ENCODE results near the gene MSRB1.

DNA sequence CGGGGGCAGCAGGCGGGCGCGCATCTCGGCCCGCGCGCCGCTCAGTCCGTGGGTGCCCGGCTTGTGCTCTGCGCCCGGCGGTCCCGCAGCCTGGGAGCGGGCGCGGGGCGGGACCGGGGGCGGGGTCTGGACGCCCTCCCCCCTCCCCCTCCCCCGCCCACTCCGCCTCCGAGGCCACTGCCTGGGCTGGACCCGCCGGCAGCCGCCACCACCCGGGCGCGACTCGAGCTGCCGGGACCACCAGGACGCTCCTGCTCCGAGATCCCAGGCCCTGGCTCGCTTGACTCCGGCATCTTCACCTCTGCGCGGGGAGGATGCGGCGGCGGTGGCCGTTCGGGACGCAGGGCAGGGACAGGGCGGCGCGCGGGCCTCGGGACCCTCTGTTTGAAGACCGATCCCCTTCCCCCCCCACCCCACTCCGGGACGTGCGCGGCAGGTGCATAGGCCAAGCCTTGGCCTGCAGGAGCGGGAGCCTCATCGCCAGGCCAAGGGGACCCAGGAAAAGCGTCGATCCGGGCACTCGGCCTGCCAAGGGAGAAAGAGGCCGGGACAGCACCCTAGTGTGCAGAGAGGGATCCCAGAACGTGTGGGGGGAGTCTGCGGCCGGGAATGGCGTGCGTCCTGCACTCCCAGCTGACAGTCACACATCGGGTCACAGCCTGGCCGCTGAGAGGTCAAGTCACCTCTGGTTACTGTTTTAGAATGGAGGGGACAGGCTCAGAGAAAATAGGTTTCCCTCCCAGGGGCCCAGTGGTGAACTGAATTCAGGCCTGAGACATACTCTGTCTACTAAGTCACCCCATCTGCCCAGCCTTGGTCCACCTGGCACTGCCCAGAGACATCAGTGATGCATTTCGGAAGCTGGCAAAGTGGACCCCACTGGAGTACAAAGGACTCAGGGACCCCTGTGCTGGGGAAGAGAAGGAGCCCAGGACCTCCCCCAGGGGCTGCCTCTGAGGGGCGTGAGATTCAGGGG lies 24.4 kb downstream of the MSRB1 start, which contains the start of gene HS3ST6:
- TF ChIP-seq, protein P1, sequence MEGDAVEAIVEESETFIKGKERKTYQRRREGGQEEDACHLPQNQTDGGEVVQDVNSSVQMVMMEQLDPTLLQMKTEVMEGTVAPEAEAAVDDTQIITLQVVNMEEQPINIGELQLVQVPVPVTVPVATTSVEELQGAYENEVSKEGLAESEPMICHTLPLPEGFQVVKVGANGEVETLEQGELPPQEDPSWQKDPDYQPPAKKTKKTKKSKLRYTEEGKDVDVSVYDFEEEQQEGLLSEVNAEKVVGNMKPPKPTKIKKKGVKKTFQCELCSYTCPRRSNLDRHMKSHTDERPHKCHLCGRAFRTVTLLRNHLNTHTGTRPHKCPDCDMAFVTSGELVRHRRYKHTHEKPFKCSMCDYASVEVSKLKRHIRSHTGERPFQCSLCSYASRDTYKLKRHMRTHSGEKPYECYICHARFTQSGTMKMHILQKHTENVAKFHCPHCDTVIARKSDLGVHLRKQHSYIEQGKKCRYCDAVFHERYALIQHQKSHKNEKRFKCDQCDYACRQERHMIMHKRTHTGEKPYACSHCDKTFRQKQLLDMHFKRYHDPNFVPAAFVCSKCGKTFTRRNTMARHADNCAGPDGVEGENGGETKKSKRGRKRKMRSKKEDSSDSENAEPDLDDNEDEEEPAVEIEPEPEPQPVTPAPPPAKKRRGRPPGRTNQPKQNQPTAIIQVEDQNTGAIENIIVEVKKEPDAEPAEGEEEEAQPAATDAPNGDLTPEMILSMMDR (IDR thresholded peaks at IDR 0.05) = no peak
- no peak for TF ChIP-seq POLR2A (IDR thresholded peaks at IDR 0.05)
